Colon (tissue), 2 donors: ENCODE measurements around the gene UPF3A.
"Not testable (repeated sequence)": the region's sequence is repeated elsewhere in the genome, so short reads cannot be mapped to it uniquely, and the experiment has no call there.

Experiments
- FAIRE-seq: peaks from 2 replicates; lab custom pipeline; 2012; peaks lifted over from hg19 to GRCh38; lab: Jason Lieb, UNC
- donor health status: control.
- donor health status: control.

The UPF3A gene

DNA sequence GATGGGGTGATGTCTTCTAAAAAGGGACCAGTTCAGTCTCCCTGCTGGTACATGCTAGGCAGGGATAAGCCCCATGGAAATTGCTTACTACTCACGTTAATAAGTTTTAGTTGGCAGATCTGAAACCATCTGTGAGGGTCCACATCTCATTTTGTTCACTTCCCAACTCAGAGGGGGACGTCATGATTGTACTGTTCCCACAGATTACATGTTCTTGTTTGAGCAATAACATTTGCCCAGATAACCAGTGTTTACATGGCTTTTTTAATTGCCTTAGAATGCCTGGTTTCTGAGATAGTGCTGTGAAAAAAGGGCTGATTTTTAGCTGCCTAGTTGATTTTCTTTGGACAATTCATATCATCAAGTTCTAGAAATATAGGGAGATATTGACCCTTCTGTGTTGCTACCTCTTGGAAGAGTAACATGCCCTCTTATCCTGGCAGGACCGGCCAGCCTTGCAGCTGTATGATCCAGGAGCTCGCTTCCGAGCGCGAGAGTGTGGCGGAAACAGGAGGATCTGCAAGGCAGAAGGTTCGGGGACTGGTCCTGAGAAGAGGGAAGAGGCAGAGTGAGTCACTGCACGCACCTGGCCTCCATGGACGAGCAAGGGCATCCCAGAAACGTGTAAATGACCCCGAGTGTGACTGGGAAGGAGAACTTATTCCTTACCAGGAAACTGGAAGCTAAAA lies 23.1 kb downstream of the UPF3A start:
- FAIRE-seq = no peak

DNA sequence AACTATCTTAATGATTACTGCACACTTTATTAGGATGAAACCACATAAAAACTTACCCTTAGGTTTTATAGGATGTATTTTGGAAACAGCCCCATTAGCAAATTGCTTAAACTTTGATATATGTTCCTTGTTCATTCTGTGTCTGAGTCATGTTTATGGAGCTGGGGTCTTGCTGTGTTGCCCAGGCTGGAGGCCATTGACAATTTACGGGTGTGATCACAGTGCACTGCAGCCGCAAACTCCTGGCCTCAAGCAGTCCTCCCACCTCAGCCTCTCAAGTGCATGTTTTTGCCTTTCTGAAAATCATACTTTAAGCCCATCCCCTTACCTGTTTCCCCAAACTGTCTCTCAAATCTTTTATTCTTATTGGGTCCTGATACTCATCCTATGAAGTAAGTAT lies 27.7 kb downstream of the UPF3A start:
- no peak for FAIRE-seq

DNA sequence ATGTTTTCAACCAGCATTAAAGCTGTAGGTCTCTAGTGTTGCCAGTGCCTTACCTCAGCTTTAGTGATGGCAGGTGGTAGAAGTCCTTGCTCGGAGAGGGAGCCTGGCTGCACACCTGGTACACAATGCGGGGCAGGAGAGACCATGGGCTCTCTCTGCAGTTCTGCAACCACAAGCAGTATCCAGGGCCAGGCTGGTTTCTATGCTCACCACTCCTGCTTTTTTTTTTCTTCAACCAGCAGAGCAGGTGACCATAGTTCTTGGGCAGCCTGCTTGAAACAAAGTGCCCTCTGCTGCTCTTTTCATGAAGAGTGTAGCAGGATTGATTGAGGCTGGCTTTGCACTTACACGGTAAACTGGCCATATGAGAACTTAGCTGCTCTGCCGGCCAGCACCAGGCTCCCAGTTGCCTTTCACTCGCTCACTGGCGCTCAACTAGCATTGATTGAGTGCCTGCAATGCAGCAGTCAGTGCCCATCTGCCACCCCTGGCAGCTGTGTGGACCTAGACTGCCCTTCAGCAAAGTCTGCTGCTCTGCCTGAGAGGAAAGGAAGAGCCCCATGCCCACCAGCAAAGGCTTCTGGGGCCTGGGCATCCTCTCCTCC lies 28.5 kb downstream of the UPF3A start:
- no peak for FAIRE-seq

DNA sequence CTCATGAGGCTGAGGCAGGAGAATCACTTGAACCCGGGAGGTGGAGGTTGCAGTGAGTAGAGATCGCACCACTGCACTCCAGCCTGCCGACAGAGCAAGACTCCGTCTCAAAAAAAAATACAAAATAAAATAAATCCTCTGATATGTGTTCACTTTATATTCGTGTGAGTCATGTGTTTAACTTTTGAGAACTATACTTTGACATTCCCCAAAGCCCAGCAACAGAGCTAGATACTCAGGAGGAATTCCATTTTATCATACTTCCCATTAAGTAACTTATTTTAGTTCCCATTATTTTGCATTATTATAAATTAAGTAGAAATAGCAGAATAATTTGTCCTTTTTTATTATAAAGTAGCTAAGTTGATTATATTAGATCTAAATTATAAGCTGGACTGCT lies 29.6 kb downstream of the UPF3A start:
- no peak for FAIRE-seq

DNA sequence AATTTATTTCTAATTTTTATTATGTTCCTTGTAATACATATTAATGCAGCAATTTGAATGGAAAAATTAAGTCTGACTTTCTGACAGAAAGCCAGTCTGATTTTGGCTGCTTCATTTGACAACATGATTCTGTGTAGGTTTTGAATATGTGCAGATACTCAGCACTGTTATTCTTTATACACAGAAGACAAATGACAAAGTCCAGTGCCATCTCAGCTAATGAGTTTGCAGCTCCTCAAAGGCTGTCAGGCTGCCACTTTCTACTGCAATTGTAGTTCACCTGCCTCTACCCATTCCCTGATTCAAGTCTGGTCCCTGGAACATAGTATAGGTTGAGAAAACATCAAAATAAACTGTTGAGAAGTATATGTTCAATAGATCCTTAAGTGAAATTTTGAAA lies 30.0 kb downstream of the UPF3A start:
- FAIRE-seq = no peak

DNA sequence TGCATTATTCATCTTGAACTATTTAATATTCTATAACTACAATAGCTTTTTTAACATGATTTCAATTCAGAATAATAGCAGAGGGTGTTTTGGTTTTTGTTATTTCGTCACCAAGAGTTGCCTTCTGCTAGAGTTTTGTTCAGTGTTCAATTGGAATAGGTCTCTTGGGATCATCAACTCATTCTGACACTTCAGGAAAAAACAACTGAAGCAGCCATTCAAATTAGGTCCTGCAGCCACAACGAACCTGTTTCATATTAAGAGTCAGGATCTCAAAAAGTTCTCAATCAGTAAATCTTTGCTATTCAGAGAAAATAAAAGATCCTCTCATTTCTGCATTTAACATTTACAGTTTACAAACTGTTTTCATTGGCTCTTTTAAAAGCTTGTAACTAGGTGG lies 30.5 kb downstream of the UPF3A start:
- no peak for FAIRE-seq

DNA sequence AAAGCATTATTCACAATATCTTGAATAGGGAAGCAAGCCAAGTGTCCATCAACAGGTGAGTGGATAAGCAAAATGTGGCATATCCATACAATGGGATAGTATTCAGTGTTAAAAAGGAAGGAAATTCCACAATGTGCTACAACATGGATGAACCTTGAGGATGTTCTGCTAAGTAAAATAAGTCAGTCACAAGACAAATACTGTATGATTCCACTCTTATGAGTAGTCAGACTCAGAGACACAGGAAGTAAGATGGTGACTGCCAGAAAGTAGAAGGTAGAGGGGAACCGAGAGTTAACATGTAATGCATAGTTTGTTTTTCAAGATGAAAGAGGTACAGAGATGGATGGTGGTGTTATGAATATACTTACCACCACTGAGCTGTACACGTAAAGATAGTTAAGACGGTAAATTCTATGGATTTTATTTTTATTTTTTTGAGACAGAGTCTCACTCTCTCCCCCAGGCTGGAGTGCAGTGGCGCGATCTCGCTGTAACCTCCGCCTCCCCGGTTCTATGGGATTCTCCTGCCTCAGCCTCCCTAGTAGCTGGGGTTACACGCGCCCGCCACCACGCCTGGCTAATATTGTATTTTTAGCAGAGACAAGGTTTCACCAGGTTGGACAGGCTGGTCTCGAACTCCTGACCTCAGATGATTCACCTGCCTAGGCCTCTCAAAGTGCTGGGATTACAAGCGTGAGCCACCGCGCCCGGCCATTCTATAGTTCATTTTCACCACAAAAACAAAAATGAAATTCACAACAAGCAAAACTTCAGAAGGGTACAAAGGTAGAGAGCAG lies 31.9 kb downstream of the UPF3A start:
- FAIRE-seq = no peak

DNA sequence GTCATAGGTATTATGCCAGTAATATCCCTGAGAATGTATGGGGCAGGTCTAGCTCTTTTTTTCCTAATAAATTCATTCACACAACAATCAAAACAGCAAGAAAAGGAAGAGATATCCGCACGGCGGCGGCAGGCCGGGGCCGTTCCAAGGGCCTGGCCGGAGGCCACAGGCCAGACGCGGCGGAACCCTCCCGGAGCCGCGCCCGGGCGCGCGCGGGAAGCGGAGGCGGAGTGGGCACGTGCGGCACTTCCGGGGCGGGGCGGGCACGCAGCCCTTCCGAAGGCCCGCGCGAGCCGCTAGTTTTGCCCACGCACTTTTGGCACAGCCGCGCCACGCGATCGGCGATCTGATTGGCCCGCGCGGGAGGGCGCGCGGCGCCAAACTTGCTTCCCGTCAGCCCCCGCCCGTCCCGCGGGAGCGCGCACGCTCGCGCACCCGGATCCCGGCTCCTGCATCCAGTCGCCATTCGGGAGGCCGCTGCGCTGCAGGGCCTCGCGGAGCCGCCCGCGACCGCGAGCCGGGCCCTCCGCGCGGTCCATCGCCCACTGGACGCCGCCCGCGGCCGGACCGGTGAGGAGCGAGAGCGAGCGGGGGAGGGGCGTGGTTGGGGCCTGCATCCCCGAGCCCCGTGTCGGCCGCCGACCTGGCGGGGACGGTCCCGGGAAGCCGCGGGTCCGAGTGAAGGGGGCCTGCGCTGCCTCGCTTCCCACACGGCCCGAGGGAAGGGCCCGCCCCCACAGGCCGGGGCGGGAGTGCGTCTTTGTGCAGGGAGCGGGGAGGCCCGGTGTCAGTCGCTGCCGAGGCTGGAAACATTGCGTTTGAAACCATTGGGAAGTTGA lies 32.9 kb downstream of the UPF3A start, which contains the start of gene CHAMP1:
CHAMP1 (plus strand) TSS at position 430 of the 839 bp plus-strand sequence. CDS start 9,340 bp downstream, outside the sequence.
- FAIRE-seq = no peak

DNA sequence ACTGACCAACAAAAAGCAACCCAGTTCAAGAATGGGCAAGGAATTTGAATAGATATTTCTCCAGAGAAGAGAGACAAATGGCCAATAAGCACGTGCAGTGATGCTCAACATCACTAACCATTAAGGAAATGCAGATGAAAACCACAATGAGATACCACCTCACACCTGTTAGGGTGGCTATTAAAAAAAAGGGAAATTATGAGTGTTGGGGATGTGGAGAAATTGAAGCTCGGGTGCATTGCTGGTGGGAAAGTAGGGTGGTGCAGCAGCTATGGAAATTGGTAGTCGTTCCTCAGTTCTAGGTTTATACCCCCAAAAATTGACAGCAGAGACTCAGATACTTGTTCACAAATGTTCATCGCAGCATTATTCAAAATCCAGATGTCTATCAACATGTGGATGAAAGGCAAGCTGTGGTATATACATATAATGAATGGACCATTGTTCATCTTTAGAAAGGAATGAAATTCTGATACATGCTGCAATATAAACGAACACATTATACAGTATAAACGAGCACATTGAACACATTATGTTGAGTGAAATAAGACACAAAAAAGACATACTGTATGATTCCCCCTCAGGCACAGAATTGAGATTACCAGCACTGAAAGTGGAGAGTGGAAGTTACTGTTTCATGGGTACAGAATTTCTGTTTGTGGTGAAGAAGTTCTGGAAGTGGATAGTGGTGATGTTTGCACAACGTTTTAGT lies 33.8 kb downstream of the UPF3A start:
- FAIRE-seq = no peak

DNA sequence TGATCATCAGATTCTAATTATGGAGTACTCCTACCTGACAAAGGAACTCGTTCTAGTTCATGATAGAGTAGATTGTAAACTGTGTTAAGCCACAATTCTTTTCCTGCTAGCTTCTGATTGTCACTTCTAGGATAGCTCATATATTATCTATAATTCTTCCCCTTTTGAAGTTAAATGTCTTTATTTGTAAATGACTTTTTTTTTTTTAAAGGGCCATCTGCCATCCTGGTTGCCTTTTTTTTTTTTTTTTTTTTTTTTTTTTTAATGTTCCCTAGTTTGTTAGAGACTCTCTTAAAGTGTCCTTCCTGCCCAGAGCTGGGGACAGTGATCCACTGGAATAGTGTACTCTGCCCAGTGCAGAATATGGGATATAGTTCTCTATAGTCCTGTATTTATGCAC lies 37.2 kb downstream of the UPF3A start:
- FAIRE-seq = no peak

DNA sequence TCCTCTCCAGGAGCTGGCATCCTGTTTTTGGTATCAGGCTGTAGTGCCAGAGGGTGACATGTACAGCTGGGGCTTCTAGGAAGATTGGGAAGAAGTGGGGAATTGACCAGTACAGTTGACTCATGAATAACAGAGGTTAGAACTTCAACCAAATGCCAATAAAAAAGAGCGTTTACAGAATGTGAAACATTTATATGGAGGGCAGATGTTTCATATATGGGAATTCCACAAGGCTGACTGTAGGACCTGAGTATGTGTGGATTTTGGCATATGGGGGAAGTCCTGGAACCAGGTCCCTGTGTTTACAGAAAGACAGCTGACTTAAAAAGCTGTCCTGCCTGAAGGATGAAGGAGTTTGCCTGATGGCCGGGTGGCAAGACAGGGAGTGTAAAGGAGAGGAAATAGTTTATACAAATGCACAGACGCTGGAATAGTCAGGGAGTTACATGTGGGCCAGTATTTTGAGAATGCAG lies 38.1 kb downstream of the UPF3A start:
- no peak for FAIRE-seq

DNA sequence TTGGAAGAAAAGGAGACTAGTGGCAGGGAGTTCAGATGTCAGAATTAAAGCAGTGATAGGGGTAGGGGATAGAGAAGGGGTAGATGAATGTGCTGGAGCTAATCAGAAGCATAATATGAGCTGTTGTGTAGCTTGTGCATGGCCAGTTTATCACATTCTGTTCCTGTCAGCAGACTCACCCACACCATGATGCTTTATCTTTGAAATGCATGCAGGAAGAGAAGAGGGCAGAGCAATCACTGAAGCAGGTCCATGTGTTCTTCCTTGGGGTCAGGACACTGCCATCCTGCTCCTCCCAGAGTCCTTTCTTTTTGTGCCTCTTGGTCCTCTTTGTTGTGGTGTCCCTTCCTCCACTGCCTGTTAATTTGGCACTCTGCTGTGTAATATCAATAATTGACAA lies 38.7 kb downstream of the UPF3A start:
- no peak for FAIRE-seq

DNA sequence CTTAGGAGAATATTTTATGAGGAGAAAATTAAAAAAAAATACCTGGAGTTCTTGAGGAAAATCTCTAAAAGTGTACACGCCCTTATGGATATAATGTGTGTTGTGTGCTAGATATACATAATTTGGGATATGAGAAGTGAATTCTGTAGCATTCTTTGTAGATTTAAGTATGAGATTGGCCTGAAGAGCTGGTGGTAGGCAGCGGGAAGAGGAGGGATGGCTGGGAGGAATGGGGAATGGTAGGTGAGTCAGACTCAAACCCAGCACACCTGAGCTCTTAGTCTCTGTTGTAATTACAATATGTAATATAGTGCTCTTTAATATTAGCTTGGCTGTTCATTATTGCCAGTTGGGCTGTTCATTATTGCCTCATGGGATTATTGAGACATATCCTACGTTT lies 39.9 kb downstream of the UPF3A start:
- FAIRE-seq = no peak

DNA sequence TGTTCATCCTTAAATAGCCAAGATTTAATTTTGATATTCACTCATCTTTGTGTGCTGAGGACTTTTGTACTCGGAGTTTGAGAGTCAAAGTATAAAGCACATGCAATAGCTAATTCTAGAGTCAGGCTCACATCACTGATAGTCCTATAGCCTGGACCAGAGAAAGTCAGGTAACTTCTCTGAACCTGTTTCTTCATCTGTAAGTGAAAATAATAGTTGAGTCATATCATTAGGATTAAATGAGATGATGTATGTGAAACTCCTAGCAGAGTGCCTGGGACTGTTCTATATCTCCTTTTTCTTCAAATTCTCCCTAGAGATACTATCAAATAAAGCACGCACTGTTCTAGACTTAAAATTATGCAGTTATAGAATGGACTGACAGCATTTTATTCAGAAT lies 41.9 kb downstream of the UPF3A start:
- FAIRE-seq = no peak

DNA sequence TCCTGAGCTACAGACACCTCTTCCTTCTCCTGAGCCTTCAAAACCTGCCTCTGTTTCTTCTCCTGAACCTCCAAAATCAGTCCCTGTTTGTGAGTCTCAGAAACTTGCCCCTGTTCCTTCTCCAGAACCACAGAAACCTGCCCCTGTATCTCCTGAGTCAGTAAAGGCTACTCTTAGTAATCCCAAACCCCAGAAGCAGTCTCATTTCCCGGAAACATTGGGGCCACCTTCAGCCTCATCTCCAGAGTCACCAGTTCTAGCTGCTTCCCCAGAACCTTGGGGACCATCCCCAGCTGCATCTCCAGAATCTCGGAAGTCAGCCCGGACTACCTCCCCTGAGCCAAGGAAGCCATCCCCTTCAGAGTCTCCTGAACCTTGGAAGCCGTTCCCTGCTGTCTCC lies 42.9 kb downstream of the UPF3A start:
- FAIRE-seq = no peak

DNA sequence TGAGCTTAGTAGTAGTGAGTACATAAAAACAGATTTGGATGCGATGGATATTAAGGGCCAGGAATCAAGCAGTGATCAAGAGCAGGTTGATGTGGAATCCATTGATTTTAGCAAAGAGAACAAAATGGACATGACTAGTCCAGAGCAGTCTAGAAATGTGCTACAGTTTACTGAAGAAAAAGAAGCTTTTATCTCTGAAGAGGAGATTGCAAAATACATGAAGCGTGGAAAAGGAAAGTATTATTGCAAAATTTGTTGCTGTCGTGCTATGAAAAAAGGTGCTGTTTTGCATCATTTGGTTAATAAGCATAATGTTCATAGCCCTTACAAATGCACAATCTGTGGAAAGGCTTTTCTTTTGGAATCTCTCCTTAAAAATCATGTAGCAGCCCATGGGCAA lies 44.3 kb downstream of the UPF3A start:
- no peak for FAIRE-seq

DNA sequence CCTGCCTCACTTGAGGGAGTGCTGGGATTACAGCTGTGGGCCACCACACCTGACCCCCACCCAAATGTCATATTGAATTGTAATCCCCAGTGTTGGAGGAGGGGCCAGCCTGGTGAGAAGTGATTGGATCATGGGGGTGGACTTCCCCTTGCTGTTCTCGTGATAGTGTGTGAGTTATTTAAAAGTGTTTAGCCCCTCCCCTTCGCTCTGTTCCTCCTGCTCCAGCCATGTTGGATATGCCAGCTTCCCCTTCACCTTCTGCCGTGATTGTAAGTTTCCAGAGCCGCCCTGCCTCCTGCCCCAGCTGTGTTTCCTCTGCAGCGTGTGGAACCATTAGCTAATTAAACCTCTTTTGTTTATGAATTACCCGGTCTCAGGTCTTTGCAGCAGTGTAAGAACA lies 46.6 kb downstream of the UPF3A start:
- FAIRE-seq = no peak

DNA sequence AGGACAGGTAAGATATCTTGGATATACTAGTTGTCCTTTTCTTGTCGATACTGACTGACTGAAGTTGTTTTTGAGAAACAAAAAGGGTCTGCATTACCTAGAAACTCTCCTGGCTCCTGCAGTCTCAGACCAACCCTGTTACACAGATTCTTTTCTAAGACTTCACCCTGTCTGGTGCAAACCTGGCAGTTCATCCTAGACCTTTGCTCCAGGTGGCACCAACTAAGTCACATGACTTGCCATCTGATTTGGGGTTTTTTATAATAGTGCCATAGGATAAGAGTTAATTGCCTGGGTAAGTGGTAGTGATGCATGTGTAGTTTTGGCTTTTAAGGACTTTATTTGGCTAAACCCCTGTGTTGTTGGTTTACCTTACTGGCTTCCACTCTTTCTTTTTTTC lies 47.2 kb downstream of the UPF3A start:
- no peak for FAIRE-seq

DNA sequence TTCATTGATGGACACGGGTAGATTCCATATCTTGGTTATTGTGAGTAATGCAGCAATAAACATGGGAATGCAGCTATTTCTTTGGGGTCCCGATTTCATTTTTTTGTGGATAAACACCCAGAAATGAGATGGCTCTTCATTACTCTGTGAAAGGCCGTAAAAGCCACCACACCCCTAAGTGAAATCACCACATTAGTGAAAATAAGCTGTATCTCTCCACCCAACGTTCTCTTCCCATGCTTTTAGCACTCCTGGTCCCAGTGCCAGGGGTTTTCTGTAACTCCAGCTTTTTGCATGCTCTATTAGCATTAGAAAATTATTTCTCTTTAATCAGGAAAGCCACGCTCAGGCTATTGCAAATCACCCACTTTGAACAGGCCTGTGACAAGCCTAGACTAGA lies 48.7 kb downstream of the UPF3A start:
- no peak for FAIRE-seq

DNA sequence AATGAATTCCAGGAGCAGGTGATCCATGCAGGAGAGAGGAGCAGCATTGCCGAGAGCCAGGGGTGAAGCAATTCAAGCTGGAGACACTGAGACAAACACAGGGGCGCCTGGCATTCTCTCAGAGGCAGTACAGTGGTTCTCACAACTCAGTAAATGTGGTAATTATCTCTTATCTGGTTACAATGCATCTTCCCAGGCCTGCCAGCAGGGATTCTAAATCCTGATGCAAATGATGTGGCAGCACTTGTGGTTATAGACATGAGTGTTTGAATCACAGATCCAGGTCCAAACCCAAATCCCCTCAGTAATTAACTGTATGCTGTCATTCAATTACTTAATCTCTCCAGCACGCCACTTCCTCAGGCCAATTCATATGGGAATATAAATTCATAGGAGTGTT lies 52.5 kb downstream of the UPF3A start:
- not testable (repeated sequence) for FAIRE-seq

DNA sequence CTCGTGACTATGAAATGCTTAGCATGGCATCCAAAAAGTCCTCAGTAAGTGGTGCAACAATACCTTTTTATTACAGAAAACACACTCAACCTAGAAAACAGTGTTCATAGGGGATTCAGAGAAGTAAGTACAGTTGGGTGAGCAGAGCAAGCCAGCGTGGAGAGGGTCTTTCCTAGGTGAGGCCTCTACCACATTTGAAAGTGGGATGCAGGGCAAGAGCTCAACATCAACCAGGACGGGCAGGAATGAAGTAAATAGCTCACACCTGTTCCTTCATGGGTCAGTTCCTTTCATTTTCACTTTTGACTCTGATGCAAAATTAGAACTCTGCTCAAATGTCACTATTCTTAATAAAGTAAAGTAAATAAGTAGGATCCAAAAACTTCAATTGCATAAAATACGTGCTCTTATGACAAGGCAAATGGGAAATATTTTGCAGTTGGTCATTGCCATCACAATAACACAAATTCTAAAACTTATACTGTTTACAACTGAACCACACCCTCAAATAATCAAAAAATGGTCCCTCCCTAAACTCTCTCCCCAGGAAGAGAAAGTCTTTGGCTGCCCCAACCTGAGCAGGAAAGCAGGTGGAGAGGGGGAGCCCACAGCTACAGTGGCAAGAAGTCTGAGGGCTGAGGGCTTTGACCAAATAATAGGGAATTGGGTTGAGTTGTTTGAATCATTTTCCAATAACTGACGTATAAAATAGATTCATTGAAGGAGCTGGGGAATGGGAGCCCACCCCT lies 53.1 kb downstream of the UPF3A start:
- FAIRE-seq = no peak
